ENCODE results near the gene ATP5MG. TPM values are rescaled to one million over a fixed set of nuclear protein-coding genes. Genes with fewer than 3 reads are reported as not detected.
A peak's percentile ranks its signal among the peaks of the same experiment; 100 is the strongest.

ATP5MG gene
- total RNA-seq, 1 donor from 2014 or later = 61.1 TPM

GRCh38 chr11:118427707-118428106, 26.3 kb downstream of the ATP5MG start:
- no peaks in the 10 kb centered on the region for H3K36me3 ChIP-seq (ENCODE audit: control insufficient read depth, insufficient read depth, low read length)
- no peak overlapping the region for H3K4me3 ChIP-seq (ENCODE audit: low read depth, low read length)
- TF ChIP-seq CTCF (IDR thresholded peaks at IDR 0.05; ENCODE audit: insufficient read depth, low read length, severe bottlenecking) = no peak
- DNase-seq (ENCODE audit: low read depth) (no peak), FAIRE-seq (no peak)
- H3K27me3 ChIP-seq (ENCODE audit: control insufficient read depth, insufficient read depth, low read length) = no peaks in the 10 kb centered on the region

DNA sequence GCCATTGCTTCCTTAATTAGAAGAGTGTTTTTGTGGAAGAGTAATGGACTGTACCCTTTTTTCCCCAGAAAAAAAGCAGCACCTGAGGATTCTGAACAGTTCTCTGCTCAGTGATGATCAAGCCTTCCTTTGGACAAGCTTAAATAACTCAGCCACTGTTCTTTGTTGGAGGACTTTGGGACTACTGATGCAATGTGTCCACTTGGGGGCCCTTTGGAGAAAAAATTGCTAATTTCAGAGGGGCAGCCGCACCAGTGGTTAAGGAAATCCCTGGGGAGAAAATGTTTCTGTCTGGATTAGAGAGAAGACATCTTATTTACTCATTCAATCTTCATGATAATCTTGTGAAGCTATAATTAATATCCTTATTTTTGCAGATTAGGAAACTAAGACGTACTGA, 29.6 kb downstream of the ATP5MG start:
- FAIRE-seq (no peak), DNase-seq (ENCODE audit: low read depth) (no peak)
- Histone ChIP-seq H3K27me3 (ENCODE audit: control insufficient read depth, insufficient read depth, low read length) (no peaks in the 10 kb centered on the region), H3K4me3 (ENCODE audit: low read depth, low read length) (no peak overlapping the region), H3K36me3 (ENCODE audit: control insufficient read depth, insufficient read depth, low read length) (no peaks in the 10 kb centered on the region)
- no peak for TF ChIP-seq CTCF (IDR thresholded peaks at IDR 0.05; ENCODE audit: insufficient read depth, low read length, severe bottlenecking)

GRCh38 chr11:118434123-118434552, 32.7 kb downstream of the ATP5MG start:
- no peak overlapping the region for H3K4me3 ChIP-seq (ENCODE audit: low read depth, low read length)
- no peak for FAIRE-seq
- DNase-seq (ENCODE audit: low read depth) = no peak
- H3K27me3 ChIP-seq (ENCODE audit: control insufficient read depth, insufficient read depth, low read length) = no peaks in the 10 kb centered on the region
- TF ChIP-seq CTCF (IDR thresholded peaks at IDR 0.05; ENCODE audit: insufficient read depth, low read length, severe bottlenecking) = no peak
- no peaks in the 10 kb centered on the region for H3K36me3 ChIP-seq (ENCODE audit: control insufficient read depth, insufficient read depth, low read length)

GRCh38 chr11:118434553-118435289, 33.3 kb downstream of the ATP5MG start:
- DNase-seq (ENCODE audit: low read depth) (no peak), FAIRE-seq (no peak)
- TF ChIP-seq CTCF (IDR thresholded peaks at IDR 0.05; ENCODE audit: insufficient read depth, low read length, severe bottlenecking) = no peak
- H3K27me3 ChIP-seq (ENCODE audit: control insufficient read depth, insufficient read depth, low read length) = no peaks in the 10 kb centered on the region
- peak overlapping the region; percentile 59 for H3K4me3 ChIP-seq (ENCODE audit: low read depth, low read length)
- H3K36me3 ChIP-seq (ENCODE audit: control insufficient read depth, insufficient read depth, low read length) = no peaks in the 10 kb centered on the region

DNA sequence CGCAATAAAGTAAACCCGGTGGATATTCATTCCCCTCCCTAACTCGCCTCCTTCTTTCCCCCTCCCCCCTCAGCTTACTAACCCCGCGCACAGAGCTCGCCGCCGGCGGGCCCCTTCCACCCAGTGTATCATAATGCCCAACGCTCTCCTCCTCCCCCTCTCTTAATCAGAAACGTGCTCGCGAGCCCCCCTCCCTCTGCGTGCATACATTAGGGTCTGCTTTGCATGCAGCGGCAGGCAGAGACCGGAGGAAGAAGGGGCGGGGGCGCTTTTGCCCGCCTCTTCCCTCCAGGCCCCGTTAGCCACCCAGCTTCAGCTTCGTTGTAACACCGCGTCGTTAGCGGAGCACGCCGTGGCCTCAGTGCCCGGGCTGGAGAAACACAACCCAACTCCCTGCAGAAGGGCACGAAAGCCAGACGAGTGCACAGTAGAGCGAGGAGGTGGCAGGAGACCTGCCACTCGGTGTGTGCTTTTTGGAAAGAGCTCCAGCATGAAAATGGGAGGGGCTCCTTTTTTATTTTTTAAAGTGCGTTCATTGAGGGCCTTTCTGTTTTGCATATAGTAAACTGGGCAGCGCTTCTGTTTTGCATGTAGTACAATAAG, 34.0 kb downstream of the ATP5MG start:
- peak overlapping the region; percentile 59 for H3K4me3 ChIP-seq (ENCODE audit: low read depth, low read length)
- no peak for TF ChIP-seq CTCF (IDR thresholded peaks at IDR 0.05; ENCODE audit: insufficient read depth, low read length, severe bottlenecking)
- FAIRE-seq (no peak), DNase-seq (ENCODE audit: low read depth) (no peak)
- no peaks in the 10 kb centered on the region for H3K36me3 ChIP-seq (ENCODE audit: control insufficient read depth, insufficient read depth, low read length)
- H3K27me3 ChIP-seq (ENCODE audit: control insufficient read depth, insufficient read depth, low read length) = no peaks in the 10 kb centered on the region

Measured in bronchial epithelial cell (primary cell).